GM10266 (cell line): ENCODE results near the gene TNIP1.

ENCODE experiments used
- DNase-seq: peaks from one replicate; pipeline ENCODE4 v3.0.0; 2012; ENCODE audit errors: extremely low spot score
- CTCF ChIP-seq: IDR thresholded peaks from 2 replicates; pipeline ENCODE4 v1.5.1; 2012; ENCODE audit warnings: mild to moderate bottlenecking, low read depth; ENCODE audit not compliant: control insufficient read depth, insufficient read depth; ENCODE audit errors: missing control alignments

Gene TNIP1

GRCh38 chr5:151106043-151106442, 25.2 kb upstream of the TNIP1 start:
- DNase-seq = no peak
- TF ChIP-seq CTCF = no peak

GRCh38 chr5:151105561-151105960, 24.7 kb upstream of the TNIP1 start:
- TF ChIP-seq CTCF = no peak
- no peak for DNase-seq

DNA sequence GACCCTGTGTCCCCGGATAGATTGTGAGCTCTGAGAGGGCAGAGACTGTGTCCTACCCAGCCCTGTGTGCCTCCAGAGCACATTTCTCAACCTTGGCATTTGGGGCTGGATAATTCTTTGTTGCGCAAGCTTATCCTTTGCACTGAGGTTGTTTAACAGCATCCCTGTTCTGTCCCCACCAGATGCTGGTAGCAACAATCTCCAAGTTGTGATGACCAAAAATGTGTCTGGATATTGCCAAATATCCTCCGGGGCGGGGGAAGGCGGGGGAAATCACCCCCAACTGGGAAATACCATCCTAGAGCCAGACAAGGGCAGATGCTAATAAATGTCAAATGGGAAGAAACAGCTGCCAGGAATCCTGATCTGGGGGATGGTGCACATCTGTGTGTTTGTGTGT, 24.0 kb upstream of the TNIP1 start:
- DNase-seq = no peak
- no peak for TF ChIP-seq CTCF

DNA sequence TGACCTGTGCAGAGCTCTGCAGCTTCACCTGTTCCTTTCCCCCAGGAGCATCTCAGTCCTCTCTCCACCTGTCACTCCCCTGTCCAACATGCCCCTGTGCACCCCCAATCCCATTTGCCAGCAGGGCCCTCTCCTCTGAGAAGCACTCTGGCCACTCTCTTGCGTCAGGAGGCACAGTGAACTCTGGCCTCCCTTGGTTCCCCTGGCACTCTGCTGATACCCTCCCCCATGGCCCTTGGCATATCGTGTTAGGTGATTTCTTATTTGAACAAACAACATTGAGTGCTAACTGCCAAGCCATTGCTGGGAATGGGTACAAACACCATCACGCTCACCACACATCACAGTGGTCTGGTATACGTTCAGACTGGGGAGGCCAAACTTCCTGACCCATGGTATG, 20.9 kb upstream of the TNIP1 start:
- DNase-seq = no peak
- no peak for TF ChIP-seq CTCF

- TF ChIP-seq CTCF = no peak
- DNase-seq = no peak
Measured at GRCh38 chr5:151101151-151101550, 20.3 kb upstream of the TNIP1 start.

DNA sequence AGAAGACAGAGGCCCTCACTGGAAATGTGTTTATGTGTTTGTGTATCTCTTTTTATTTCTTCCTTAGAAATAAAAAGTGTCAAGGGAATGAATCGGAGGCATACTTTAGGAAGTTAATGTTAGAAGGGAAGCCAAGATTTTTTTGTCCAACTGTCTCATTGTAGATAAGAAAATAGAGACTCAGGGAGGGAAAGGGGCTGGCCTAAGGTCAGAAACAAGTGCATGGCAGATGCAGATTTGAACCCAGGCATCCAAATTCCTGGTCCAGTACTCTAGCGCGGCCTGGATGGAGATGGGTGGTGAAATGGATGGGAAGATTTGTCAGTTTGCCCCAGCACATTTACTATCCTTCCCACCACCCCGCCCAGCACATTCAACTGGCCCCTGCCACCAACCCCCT, 19.8 kb upstream of the TNIP1 start:
- no peak for DNase-seq
- no peak for TF ChIP-seq CTCF

GRCh38 chr5:151098768-151099121, 17.9 kb upstream of the TNIP1 start:
- no peak for TF ChIP-seq CTCF
- no peak for DNase-seq
